ENCODE measurements around the gene RPTOR. TPM values are rescaled to one million over a fixed set of nuclear protein-coding genes. Genes with fewer than 3 reads are reported as not detected.

RPTOR gene
- total RNA-seq, 1 experiment from 2014 or later = 58.0 TPM

DNA sequence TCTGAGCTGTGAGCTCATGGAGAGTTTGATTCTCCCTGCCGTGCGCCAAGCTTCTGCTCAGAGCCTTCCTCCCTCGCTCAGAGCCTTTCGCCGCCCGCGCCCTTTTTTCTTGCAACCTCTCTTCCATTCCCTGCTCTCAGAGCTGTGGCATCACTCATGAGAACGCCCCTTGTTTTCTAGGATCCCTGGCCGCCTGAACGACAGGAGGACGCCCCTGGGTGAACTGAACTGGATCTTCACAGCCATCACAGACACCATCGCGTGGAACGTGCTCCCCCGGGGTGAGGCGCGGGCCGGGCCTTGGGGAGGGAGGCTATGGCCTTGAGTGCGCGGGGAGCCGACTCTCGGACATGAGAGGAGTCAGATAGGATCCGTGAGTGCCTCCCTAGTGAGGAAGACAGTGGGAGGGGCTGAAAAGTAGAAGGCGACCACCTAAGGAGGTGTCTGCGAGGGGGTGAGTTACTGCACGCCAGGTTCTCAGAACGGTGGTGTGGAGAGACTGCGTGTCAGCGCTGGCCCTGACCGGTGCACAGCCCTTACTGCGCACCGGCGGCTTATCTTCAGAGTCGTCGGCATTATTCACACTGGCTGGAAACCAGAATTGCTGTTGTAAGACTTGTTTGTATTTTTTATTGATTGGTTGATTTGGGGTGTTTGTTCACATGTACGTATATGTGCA, 277.5 kb downstream of the RPTOR start:
- no peak for TF ChIP-seq SIN3A (IDR thresholded peaks at IDR 0.05; ENCODE audit: borderline replicate concordance, insufficient read depth, low read depth, low read length)
- no peak overlapping the region for H3K4me3 ChIP-seq (ENCODE audit: low read depth in 2 of 2, low read length in 2 of 2)
- intact Hi-C loops (cut with micrococcal nuclease; ENCODE audit: unreplicated experiment) (no loop called here), in situ Hi-C loops (cut with HindIII; ENCODE audit: low pct_unique_long_range_greater_than_20kb, low sequenced_read_pairs) (no loop called here)
- H3K4me1 ChIP-seq (ENCODE audit: control insufficient read depth, insufficient read depth, low read length) = peaks cover 7% of the 10 kb centered on the region
- H3K36me3 ChIP-seq (ENCODE audit: control insufficient read depth, insufficient read depth, low read length) = no peaks in the 10 kb centered on the region
- no peak for ATAC-seq
- H3K27ac ChIP-seq (ENCODE audit: low read length) = no peak overlapping the region
- H3K9me3 ChIP-seq (ENCODE audit: control insufficient read depth, insufficient read depth, low read depth, low read length) = no peaks in the 10 kb centered on the region
- no peak for DNase-seq (ENCODE audit: low read depth, low spot score)
- no peaks in the 10 kb centered on the region for H3K27me3 ChIP-seq (ENCODE audit: control insufficient read depth, insufficient read depth, low read length)
- no TSS peak for BruUV-seq (replicated peaks)
- ChIA-PET CTCF (interaction anchor here (0.6 kb wide), 1 partner anchor 148 kb away, joined by 13 read pairs; no protein-coding TSS in a partner anchor), POLR2A (no interaction called here)

DNA sequence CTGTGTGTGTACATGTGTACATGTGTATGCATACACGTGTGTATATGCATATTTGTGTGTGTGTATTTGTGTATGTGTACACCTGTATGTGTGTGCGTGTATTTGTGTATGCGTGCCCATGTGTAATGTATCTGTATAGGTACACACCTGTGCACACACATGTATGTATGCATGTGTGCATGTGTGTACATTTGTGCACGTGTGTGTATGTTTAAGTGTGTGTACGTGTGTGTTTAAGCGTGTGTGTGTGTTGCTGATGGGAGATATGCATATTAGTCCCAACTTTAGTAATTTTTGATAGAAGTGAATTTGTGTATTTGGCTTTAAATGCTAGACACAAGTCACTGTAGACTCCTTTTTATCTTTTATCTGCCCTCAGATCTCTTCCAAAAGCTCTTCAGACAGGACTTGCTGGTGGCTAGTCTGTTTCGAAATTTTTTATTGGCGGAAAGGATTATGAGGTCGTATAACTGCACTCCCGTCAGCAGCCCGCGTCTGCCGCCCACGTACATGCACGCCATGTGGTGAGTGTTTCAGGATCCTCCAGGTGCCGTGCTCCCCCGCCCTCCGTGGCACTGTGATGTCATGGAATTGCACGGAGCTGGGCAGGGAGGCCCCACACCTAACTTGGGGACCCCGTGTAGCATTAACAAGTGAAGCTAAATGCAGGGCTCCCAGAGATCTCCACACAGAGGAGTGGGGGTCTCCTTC, 278.2 kb downstream of the RPTOR start:
- POLR2A ChIA-PET = interaction anchor here (0.7 kb wide), 1 partner anchor 1641 kb away, joined by 12 read pairs; no protein-coding TSS in a partner anchor
- intact Hi-C loops (cut with micrococcal nuclease; ENCODE audit: unreplicated experiment) = no loop called here

More for the DNA sequence above, 278.2 kb downstream of the RPTOR start:
- Histone ChIP-seq H3K4me3 (ENCODE audit: low read depth in 2 of 2, low read length in 2 of 2) (no peak overlapping the region), H3K27me3 (ENCODE audit: control insufficient read depth, insufficient read depth, low read length) (no peaks in the 10 kb centered on the region), H3K9me3 (ENCODE audit: control insufficient read depth, insufficient read depth, low read depth, low read length) (no peaks in the 10 kb centered on the region), H3K27ac (ENCODE audit: low read length) (no peak overlapping the region), H3K36me3 (ENCODE audit: control insufficient read depth, insufficient read depth, low read length) (no peaks in the 10 kb centered on the region), H3K4me1 (ENCODE audit: control insufficient read depth, insufficient read depth, low read length) (peaks cover 11% of the 10 kb centered on the region)
- no peak for ATAC-seq
- in situ Hi-C loops (cut with HindIII; ENCODE audit: low pct_unique_long_range_greater_than_20kb, low sequenced_read_pairs) = no loop called here
- TF ChIP-seq TCF7L2 (IDR thresholded peaks at IDR 0.05; ENCODE audit: low read depth, low read length) (no peak), SIN3A (IDR thresholded peaks at IDR 0.05; ENCODE audit: borderline replicate concordance, insufficient read depth, low read depth, low read length) (no peak), POLR2AphosphoS5 (IDR thresholded peaks at IDR 0.05; ENCODE audit: low read depth, low read length) (no peak)
- TF ChIP-seq, protein P1, sequence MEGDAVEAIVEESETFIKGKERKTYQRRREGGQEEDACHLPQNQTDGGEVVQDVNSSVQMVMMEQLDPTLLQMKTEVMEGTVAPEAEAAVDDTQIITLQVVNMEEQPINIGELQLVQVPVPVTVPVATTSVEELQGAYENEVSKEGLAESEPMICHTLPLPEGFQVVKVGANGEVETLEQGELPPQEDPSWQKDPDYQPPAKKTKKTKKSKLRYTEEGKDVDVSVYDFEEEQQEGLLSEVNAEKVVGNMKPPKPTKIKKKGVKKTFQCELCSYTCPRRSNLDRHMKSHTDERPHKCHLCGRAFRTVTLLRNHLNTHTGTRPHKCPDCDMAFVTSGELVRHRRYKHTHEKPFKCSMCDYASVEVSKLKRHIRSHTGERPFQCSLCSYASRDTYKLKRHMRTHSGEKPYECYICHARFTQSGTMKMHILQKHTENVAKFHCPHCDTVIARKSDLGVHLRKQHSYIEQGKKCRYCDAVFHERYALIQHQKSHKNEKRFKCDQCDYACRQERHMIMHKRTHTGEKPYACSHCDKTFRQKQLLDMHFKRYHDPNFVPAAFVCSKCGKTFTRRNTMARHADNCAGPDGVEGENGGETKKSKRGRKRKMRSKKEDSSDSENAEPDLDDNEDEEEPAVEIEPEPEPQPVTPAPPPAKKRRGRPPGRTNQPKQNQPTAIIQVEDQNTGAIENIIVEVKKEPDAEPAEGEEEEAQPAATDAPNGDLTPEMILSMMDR (IDR thresholded peaks at IDR 0.05) = no peak
- TF ChIP-seq, protein P2, sequence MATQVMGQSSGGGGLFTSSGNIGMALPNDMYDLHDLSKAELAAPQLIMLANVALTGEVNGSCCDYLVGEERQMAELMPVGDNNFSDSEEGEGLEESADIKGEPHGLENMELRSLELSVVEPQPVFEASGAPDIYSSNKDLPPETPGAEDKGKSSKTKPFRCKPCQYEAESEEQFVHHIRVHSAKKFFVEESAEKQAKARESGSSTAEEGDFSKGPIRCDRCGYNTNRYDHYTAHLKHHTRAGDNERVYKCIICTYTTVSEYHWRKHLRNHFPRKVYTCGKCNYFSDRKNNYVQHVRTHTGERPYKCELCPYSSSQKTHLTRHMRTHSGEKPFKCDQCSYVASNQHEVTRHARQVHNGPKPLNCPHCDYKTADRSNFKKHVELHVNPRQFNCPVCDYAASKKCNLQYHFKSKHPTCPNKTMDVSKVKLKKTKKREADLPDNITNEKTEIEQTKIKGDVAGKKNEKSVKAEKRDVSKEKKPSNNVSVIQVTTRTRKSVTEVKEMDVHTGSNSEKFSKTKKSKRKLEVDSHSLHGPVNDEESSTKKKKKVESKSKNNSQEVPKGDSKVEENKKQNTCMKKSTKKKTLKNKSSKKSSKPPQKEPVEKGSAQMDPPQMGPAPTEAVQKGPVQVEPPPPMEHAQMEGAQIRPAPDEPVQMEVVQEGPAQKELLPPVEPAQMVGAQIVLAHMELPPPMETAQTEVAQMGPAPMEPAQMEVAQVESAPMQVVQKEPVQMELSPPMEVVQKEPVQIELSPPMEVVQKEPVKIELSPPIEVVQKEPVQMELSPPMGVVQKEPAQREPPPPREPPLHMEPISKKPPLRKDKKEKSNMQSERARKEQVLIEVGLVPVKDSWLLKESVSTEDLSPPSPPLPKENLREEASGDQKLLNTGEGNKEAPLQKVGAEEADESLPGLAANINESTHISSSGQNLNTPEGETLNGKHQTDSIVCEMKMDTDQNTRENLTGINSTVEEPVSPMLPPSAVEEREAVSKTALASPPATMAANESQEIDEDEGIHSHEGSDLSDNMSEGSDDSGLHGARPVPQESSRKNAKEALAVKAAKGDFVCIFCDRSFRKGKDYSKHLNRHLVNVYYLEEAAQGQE (IDR thresholded peaks at IDR 0.05; ENCODE audit: insufficient read depth in 1 of 2, low read depth in 2 of 2, low read length in 1 of 2) = no peak
- CTCF ChIA-PET = interaction anchor here (0.6 to 0.7 kb wide), 2 partner anchors 34 to 148 kb away, joined by 6 to 13 read pairs; no protein-coding TSS in a partner anchor
- BruUV-seq (replicated peaks) = no TSS peak
- DNase-seq (ENCODE audit: low read depth, low spot score) = no peak
